ENCODE data around the gene ELL. TPM values are rescaled to one million over a fixed set of nuclear protein-coding genes. Genes with fewer than 3 reads are reported as not detected.
A peak's percentile ranks its signal among the peaks of the same experiment; 100 is the strongest.

Gene ELL
- polyA plus RNA-seq, 1 experiment, result 2.7 TPM

- Histone ChIP-seq H3K9me3 (ENCODE audit: control insufficient read depth, insufficient read depth, low read length) (no peaks in the 10 kb centered on the region), H3K27ac (ENCODE audit: low read depth, low read length) (no peak overlapping the region), H3K27me3 (ENCODE audit: control insufficient read depth, insufficient read depth, low read length) (no peaks in the 10 kb centered on the region), H3K4me3 (ENCODE audit: low read depth, low read length) (no peak overlapping the region)
- CTCF ChIA-PET, result no interaction called here
- no peak for DNase-seq (ENCODE audit: low read depth, low spot score)
- POLR2A ChIA-PET, result interaction anchor here (0.7 kb wide), 2 partner anchors 12 to 53 kb away, joined by 3 to 7 read pairs; no protein-coding TSS in a partner anchor
- TF ChIP-seq, protein P1, sequence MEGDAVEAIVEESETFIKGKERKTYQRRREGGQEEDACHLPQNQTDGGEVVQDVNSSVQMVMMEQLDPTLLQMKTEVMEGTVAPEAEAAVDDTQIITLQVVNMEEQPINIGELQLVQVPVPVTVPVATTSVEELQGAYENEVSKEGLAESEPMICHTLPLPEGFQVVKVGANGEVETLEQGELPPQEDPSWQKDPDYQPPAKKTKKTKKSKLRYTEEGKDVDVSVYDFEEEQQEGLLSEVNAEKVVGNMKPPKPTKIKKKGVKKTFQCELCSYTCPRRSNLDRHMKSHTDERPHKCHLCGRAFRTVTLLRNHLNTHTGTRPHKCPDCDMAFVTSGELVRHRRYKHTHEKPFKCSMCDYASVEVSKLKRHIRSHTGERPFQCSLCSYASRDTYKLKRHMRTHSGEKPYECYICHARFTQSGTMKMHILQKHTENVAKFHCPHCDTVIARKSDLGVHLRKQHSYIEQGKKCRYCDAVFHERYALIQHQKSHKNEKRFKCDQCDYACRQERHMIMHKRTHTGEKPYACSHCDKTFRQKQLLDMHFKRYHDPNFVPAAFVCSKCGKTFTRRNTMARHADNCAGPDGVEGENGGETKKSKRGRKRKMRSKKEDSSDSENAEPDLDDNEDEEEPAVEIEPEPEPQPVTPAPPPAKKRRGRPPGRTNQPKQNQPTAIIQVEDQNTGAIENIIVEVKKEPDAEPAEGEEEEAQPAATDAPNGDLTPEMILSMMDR (IDR thresholded peaks at IDR 0.05; ENCODE audit: low read depth, low read length), result no peak
Measured at GRCh38 chr19:18517606-18518005, 4.3 kb downstream of the ELL start.

DNA sequence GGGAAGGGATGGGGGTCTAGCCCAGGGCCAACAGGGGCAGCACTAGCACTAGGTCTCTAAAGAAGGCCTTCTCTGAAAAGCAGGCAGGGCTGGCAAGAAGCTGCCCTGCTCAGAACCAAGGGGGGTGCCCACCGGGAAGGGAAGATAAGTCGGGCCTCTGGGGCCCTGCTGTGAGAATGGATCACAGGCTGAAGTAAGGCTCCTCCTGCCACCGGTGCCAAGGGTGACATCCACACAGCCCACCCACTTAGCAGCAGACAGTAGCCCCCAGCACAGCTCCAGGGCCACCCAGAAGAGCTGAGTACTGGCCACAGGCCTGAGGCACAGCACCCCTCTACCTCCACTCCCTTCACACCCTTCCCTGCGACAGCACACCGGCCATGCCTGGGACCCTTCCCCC is 5.9 kb downstream of the ELL start:
- POLR2A ChIA-PET, result no interaction called here
- TF ChIP-seq, protein P1 (IDR thresholded peaks at IDR 0.05; ENCODE audit: low read depth, low read length), result no peak
- CTCF ChIA-PET, result no interaction called here
- Histone ChIP-seq H3K27ac (ENCODE audit: low read depth, low read length) (no peak overlapping the region), H3K4me3 (ENCODE audit: low read depth, low read length) (no peak overlapping the region), H3K9me3 (ENCODE audit: control insufficient read depth, insufficient read depth, low read length) (no peaks in the 10 kb centered on the region), H3K27me3 (ENCODE audit: control insufficient read depth, insufficient read depth, low read length) (no peaks in the 10 kb centered on the region)
- DNase-seq (ENCODE audit: low read depth, low spot score), result no peak

DNA sequence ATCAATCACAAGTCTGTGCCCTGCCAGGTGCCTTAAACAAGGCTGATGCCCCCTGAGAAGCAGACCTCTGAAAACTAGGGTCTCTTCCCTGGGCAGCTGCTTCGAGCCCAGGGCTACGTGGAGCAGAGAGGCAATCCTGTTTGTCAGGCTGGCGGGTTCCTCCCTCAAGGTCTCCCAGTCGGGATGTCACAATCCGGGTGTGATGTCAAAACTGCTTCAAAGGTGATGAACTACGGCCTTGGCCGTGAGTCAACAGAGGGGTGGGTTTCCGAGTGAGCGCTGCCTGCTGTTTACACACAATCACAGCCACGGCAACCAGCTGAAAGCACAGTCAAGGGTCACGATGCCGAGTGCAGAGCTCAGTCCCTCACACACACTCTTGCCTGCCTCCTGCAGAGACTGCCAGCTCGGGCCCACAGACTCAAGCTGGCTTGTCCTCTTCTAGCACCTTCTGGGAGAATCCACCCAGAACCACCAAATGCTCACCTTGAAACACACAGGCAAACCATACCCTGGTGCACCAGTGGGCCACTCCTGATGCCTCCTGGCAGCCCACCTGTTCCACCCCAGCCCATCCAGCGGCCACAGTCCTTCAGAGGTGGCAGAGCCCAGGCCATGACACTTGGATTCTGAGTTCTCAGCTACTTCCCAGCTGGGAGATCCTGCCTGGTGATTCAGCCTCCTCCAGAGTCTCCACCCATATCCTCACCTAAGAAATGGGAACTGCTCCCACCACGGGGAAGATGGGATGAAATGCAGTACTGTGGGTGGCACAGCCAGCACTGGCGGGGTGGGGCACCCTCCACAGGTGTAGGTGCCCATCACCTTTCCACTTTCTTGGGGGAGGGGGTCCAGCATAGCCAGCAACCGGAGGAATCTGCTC is 6.8 kb downstream of the ELL start:
- TF ChIP-seq, protein P1 (IDR thresholded peaks at IDR 0.05; ENCODE audit: low read depth, low read length), result no peak
- ChIA-PET POLR2A (interaction anchor here (0.6 kb wide), 1 partner anchor 23 kb away, joined by 3 read pairs; no protein-coding TSS in a partner anchor), CTCF (interaction anchor here (1.3 kb wide), 1 partner anchor 45 kb away, joined by 5 read pairs; no protein-coding TSS in a partner anchor)
- H3K4me3 ChIP-seq (ENCODE audit: low read depth, low read length), result no peak overlapping the region
- H3K9me3 ChIP-seq (ENCODE audit: control insufficient read depth, insufficient read depth, low read length), result no peaks in the 10 kb centered on the region
- H3K27me3 ChIP-seq (ENCODE audit: control insufficient read depth, insufficient read depth, low read length), result no peaks in the 10 kb centered on the region
- H3K27ac ChIP-seq (ENCODE audit: low read depth, low read length), result peak overlapping the region; percentile 40
- no peak for DNase-seq (ENCODE audit: low read depth, low spot score)

GRCh38 chr19:18513868-18514267 is 8.0 kb downstream of the ELL start:
- TF ChIP-seq, protein P1 (IDR thresholded peaks at IDR 0.05; ENCODE audit: low read depth, low read length), result no peak
- no peak overlapping the region for H3K4me3 ChIP-seq (ENCODE audit: low read depth, low read length)
- no peaks in the 10 kb centered on the region for H3K27me3 ChIP-seq (ENCODE audit: control insufficient read depth, insufficient read depth, low read length)
- ChIA-PET POLR2A (no interaction called here), CTCF (no interaction called here)
- H3K9me3 ChIP-seq (ENCODE audit: control insufficient read depth, insufficient read depth, low read length), result no peaks in the 10 kb centered on the region
- H3K27ac ChIP-seq (ENCODE audit: low read depth, low read length), result no peak overlapping the region
- DNase-seq (ENCODE audit: low read depth, low spot score), result no peak

GRCh38 chr19:18510216-18510615 is 11.7 kb downstream of the ELL start:
- CTCF ChIA-PET, result no interaction called here
- TF ChIP-seq, protein P1 (IDR thresholded peaks at IDR 0.05; ENCODE audit: low read depth, low read length), result no peak

More at GRCh38 chr19:18510216-18510615, 11.7 kb downstream of the ELL start:
- Histone ChIP-seq H3K9me3 (ENCODE audit: control insufficient read depth, insufficient read depth, low read length) (no peaks in the 10 kb centered on the region), H3K27me3 (ENCODE audit: control insufficient read depth, insufficient read depth, low read length) (no peaks in the 10 kb centered on the region), H3K4me3 (ENCODE audit: low read depth, low read length) (no peak overlapping the region), H3K27ac (ENCODE audit: low read depth, low read length) (no peak overlapping the region)
- POLR2A ChIA-PET, result interaction anchor here (1.0 kb wide), 1 partner anchor 61 kb away, joined by 3 read pairs; the partner anchor contains the start of gene UBA52
- no peak for DNase-seq (ENCODE audit: low read depth, low spot score)
